Stimulated activated CD4-positive, alpha-beta T cell treated with anti-CD3 and anti-CD28 coated beads, TNF-alpha, amount 100 ng/mL, for 4 hours (primary cell): ENCODE data around the gene KCNIP1.

Experiments
- DNase-seq, 3 experiments: peaks; one replicate each; pipeline ENCODE4 v3.0.0-alpha.2; 2020; ENCODE audit warnings: low read depth in 3 of 3

Gene KCNIP1

GRCh38 chr5:170508660-170509347, 5.0 kb downstream of the KCNIP1 start:
- DNase-seq, result no peak

- DNase-seq, result no peak
Measured at GRCh38 chr5:170509348-170509660, 5.5 kb downstream of the KCNIP1 start.

GRCh38 chr5:170510126-170510525, 6.3 kb downstream of the KCNIP1 start:
- DNase-seq, result no peak

- DNase-seq, result no peak
Measured at GRCh38 chr5:170510559-170510958, 6.7 kb downstream of the KCNIP1 start.

GRCh38 chr5:170511551-170512258, 7.9 kb downstream of the KCNIP1 start:
- no peak for DNase-seq

GRCh38 chr5:170513856-170514525, 10.2 kb downstream of the KCNIP1 start:
- DNase-seq, result no peak

GRCh38 chr5:170517411-170517810, 13.6 kb downstream of the KCNIP1 start:
- DNase-seq, result no peak

- no peak for DNase-seq
Measured at GRCh38 chr5:170518277-170518676, 14.5 kb downstream of the KCNIP1 start.

GRCh38 chr5:170519549-170519948, 15.7 kb downstream of the KCNIP1 start:
- DNase-seq, result no peak

- no peak for DNase-seq
Measured at GRCh38 chr5:170520372-170520771, 16.6 kb downstream of the KCNIP1 start.

GRCh38 chr5:170522211-170523141, 18.7 kb downstream of the KCNIP1 start:
- DNase-seq, result no peak

- DNase-seq, result no peak
Measured at GRCh38 chr5:170523142-170523551, 19.3 kb downstream of the KCNIP1 start.

- DNase-seq, result no peak
Measured at GRCh38 chr5:170523830-170524229, 20.0 kb downstream of the KCNIP1 start.

GRCh38 chr5:170524576-170524975, 20.8 kb downstream of the KCNIP1 start:
- no peak for DNase-seq

- no peak for DNase-seq
Measured at GRCh38 chr5:170525470-170526211, 21.8 kb downstream of the KCNIP1 start.

- DNase-seq, result no peak
Measured at GRCh38 chr5:170527991-170528390, 24.2 kb downstream of the KCNIP1 start.

GRCh38 chr5:170528976-170529375, 25.2 kb downstream of the KCNIP1 start:
- no peak for DNase-seq

GRCh38 chr5:170532935-170533334, 29.1 kb downstream of the KCNIP1 start:
- no peak for DNase-seq

- no peak for DNase-seq
Measured at GRCh38 chr5:170533383-170533782, 29.6 kb downstream of the KCNIP1 start.

GRCh38 chr5:170534177-170534576, 30.4 kb downstream of the KCNIP1 start:
- no peak for DNase-seq

- DNase-seq, result no peak
Measured at GRCh38 chr5:170534941-170535340, 31.1 kb downstream of the KCNIP1 start.
